Measurements from ENCODE around the gene IMMP2L. TPM values are rescaled to one million over a fixed set of nuclear protein-coding genes. Genes with fewer than 3 reads are reported as not detected.

The IMMP2L gene
- total and polyA plus RNA-seq, 2 of the 8 experiments (the other 6 are each of a cell fraction or from before 2014, with no cell fraction given), result 2.3 to 10.1 TPM

GRCh38 chr7:111175908-111176441, 386.3 kb downstream of the IMMP2L start (continued):
- no peak for TF ChIP-seq CTCF (IDR thresholded peaks at IDR 0.05; ENCODE audit: control extremely low read depth in 1 of 3, insufficient read depth in 1 of 3, low read depth in 1 of 3, low read length in 3 of 3)
- TF ChIP-seq POU5F1 (IDR thresholded peaks at IDR 0.05; ENCODE audit: low read depth, low read length), result no peak
- TF ChIP-seq GTF2F1 (IDR thresholded peaks at IDR 0.05; ENCODE audit: borderline replicate concordance, low read depth, low read length), result no peak
- TF ChIP-seq KDM4A (IDR thresholded peaks at IDR 0.05; ENCODE audit: low read depth, low read length, severe bottlenecking), result no peak
- TF ChIP-seq E2F6 (IDR thresholded peaks at IDR 0.05), result no peak
- TF ChIP-seq TCF12 (IDR thresholded peaks at IDR 0.05; ENCODE audit: low read depth, low read length), result no peak
- no peak for TF ChIP-seq SUZ12 (IDR thresholded peaks at IDR 0.05; ENCODE audit: low read length)
- no peak for TF ChIP-seq USF2 (IDR thresholded peaks at IDR 0.05; ENCODE audit: low read length)

Measured in H1 (cell line).